Right kidney (tissue), 1 donor: Measurements from ENCODE around the gene DOCK3.
"Not testable (repeated sequence)": the region's sequence is repeated elsewhere in the genome, so short reads cannot be mapped to it uniquely, and the experiment has no call there.

Source experiments
- DNase-seq: peaks from one replicate; pipeline ENCODE4 v3.0.0-alpha.2; 2016

The DOCK3 gene

DNA sequence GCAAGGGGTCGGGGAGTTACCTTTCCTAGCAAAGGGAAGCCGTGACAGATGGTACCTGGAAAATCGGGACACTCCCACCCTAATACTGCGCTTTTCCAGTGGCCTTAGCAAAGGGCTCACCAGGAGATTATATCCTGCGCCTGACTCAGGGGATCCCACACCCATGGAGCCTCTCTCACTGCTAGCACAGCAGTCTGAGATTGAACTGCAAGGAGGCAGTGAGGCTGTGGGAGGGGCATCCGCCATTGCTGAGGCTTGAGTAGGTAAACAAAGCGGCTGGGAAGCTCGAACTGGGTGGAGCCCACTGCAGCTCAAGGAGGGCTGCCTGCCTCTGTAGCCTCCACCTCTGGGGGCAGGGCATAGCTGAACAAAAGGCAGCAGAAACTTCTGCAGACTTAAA, 693.5 kb downstream of the DOCK3 start:
- not testable (repeated sequence) for DNase-seq

DNA sequence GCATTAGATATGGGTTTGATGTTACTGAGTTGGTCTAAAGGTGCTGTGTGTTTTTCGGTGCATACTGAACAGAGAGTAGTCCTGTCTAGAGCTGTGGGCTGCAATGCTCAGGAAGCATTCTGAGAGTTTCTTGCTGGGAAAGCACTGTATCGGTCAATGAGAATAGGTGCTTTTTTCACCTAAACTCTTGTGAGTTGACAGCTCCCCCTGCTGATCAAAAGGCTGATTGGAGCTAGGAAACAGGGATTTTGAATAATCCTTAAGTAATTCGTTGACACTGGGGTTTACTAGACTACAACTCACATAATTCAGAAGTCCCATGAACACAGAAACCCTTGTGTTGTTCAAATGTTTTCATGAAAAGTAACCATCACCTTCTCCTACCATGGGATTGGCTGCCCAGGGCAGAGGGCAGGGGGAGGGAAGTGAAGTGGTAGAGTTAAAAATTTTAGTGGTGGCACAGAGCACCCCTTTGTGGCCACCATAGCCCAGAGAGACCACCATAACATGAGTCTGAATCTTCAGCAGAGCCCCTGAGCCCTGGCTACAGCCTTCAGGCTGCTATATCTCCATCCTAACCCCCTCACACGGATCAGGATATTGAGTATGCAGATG, 697.3 kb downstream of the DOCK3 start:
- peak; percentile 32 for DNase-seq

DNA sequence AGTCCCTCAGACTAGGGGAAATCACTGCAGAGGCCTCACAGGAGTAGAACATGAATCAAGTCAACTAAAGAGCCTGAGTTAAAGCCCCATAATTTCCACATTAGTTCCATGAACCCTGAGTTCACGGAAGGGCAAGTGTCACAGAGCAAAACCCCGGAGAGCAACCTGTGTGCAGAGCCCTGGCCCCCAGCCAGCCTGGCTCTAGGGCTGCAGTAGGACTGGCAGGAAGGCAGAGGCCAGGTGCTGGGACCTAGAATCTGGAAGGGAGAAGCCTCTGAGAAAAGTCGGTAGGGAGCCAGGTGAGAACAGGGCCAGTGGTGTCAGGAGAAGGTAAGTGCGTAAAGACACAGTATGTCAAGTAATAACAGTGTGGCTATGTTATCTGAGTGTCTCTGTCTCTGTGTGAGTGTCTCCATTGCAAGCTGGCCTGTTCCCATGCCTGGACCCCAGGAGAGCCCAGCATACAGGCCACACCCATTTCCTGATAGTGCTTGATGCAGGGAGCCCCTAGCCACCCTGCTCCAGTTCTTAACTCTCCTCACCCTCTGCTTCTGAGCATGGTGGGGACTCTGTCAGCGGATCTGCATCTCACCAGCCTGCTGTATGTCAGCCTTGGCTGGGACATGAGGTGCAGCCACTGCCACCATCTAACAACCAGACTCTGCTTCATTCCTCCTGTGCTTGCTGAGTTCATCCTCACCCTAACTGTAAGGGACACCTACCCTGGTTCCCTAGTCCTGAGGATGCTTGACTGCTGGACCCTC, 699.1 kb downstream of the DOCK3 start:
- no peak for DNase-seq

GRCh38 chr3:51374456-51374855, 699.7 kb downstream of the DOCK3 start:
- DNase-seq: no peak

- DNase-seq: no peak
Measured at GRCh38 chr3:51375136-51375535, 700.4 kb downstream of the DOCK3 start.

- DNase-seq: no peak
Measured at GRCh38 chr3:51375571-51375970, 700.8 kb downstream of the DOCK3 start.

DNA sequence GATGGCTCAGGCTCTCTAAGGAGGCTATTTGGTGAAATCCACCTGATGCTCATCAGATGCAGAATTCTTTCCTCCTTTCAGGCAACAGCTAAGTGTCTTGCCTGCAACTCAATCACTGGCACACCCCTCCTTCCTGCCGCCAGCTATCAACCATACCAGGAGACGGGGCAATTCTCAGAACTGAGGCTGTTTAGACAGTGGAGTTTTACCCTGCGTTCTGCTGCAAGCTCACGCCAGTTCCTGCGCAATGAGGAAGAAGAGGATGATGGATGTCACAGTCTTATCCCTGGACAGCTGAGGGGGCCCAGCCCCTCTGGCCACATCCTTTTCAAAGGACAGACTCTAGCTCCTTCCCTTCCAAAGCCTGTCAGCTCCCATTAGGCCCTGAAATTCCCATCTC, 703.3 kb downstream of the DOCK3 start:
- DNase-seq: no peak

GRCh38 chr3:51378726-51379125, 704.0 kb downstream of the DOCK3 start:
- no peak for DNase-seq

DNA sequence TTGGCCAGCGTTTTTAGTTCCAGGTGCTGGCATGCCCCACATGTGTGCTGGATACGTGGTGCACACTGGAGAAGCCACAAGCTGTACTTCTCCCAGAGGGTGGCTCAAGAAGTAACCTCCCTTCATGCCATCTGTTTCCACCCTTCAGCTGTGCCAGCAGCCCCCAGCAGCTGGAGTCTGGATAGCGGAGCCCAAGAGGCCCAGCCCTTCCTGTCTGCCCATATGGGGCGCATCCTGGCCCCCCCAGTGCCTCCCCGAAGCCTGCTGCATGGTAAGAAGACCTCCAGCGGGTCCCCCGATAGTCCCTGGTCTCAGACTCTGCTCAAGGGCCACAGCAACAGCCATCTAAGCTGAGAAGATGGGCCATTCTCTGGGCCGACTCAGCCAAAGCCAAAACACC, 704.6 kb downstream of the DOCK3 start:
- no peak for DNase-seq

- no peak for DNase-seq
Measured at GRCh38 chr3:51379746-51380455, 705.2 kb downstream of the DOCK3 start.

DNA sequence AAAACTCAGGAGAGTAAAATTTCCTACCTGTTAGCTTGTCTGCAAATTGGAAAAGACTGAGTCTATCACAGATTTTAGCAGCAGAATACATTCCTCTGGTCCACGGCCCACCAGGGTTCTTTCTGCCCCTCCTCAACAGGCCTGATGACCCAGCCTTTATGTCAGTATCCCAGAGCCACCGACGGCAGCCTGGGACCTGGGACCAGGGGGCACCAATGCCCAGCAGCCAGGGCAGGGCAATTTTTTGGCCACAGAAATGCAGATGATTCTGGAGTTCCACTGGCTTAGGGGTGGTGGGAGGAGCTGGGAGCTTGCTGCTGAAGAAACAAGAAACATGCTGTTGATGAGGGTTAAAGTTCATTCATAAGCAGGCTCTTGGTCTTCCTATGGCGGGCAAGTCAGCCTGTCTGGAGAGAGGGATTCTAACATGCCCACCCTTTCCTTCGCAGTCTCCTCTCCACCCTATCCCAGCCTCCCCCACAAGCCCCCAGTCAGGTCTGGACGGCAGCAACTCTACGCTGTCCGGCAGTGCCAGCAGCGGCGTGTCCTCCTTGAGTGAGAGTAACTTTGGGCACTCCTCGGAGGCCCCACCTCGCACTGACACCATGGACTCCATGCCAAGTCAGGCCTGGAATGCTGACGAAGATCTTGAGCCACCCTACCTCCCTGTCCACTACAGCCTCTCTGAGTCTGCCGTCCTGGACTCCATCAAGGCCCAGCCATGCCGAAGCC, 706.0 kb downstream of the DOCK3 start:
- DNase-seq: no peak

GRCh38 chr3:51381333-51381705, 706.6 kb downstream of the DOCK3 start:
- DNase-seq: no peak

DNA sequence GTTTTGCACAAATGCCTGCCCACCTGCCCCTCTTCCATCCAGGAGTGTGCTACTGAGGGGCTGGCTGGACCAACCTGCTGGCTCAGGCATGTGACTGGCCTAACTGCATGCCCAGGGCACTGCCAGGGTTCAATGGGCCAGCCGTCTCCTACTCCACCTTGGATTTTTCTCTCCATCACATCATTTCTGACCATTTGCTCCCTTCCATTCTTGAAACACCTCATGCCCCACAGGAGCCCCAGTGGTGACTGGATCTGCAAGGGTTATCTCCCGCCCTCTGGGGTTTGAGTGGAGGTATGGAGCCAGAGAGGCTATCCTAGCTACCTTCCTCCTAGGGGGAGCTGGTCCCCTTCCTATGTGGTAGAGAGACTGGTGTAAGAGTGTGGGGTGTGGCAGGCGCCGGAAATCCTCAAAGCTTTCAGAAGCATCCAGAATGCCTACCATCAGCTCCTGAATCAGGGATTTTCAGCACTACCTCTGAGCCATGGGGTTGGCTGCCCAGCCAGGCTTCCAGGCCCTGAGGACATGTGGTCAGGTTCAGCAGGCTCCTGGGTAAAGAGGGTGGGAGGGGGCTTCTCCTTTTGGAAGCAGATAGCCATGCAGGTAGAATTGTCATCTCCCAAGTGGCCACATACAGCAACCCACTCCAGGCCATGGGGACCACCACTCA, 707.5 kb downstream of the DOCK3 start:
- DNase-seq: no peak

- no peak for DNase-seq
Measured at GRCh38 chr3:51382947-51383578, 708.3 kb downstream of the DOCK3 start.

DNA sequence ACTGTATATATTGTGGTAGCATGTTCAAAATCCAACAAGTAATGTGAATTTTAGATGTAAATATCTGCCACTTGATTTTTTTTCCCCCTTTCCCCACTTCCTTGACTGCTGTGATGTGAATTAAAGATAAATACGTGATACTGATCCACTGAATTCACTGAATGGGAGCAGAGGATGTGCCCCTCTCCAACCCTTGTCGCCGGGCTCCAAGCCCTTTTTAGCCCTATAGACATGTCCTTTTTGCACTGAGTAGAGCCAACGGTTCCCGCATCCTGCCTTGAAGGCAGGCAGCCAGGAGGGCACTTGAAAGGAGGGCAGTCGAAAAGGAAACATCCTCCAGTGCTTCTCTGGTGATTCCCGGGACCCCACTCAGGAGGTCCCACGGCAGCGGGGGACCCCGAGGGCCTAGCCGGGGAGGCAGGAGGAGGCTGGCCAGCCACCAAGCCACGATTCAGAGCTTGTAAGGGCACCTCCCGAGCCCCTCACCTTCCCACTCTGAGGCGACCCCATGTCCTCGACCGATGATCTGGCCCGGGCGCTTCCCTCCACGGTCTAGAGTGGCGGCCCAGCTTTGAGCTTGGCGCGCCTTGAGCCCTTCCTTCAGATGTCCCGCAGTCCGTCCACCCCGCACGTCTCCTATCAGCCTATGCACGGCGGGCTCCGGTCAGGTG, 709.5 kb downstream of the DOCK3 start:
- DNase-seq: no peak

GRCh38 chr3:51384726-51385473, 710.2 kb downstream of the DOCK3 start, which contains the start of gene MANF:
Gene MANF (plus strand): TSS chr3:51385291. CDS start chr3:51385343, 52 bp downstream.
- DNase-seq: peak; percentile 92

DNA sequence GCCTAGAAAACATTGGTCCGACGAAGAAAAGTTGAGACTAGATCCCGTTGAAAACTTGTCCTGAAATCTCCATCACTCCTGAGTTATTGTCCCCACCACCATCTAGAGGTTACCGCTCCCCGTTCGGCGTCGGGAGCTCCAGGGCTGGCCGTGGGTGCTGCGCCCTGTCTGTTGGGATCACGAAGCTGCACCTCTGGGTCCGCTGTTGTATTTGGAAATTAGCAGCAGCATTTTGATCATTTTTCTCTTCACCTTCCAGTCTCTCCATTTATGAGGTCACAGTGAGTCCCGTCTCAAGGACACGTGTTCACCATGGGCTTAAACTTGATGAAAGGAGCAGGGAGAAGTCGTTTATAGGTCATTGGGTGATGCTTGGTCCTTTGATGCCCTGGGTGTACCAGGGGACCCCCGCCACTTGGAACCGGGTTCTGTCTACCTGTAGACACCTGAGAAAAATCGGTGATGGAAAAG, 710.9 kb downstream of the DOCK3 start:
- peak; percentile 47 for DNase-seq

DNA sequence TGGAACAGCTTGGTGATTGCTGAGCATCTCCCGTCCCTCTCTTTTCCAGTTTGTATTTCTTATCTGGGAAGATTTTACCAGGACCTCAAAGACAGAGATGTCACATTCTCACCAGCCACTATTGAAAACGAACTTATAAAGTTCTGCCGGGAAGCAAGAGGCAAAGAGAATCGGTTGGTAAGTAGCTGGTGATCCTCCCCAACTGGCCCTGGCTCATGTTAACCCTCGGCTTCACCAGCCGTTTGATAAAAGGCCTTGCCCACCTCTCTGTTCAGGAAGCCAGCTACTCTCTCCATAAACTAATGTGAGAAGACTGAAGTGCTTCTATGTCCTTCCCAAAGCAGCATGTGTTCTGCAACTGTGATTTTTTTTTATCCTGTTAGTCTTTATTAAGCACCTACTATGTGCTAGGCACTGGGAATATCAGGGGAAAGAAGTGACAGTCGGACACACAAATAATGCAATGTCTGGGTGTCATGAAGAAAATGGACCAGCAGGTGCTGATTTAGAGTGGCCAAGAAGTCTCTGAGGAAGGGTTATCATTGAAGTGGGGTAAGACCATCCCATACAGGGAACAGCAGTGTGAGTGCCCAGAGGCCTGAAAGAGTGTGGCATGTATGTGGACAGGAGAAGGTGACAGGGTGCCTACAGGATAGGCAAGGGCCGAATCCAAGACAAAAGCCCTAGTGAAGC, 711.6 kb downstream of the DOCK3 start:
- DNase-seq: no peak

GRCh38 chr3:51386852-51387229, 712.1 kb downstream of the DOCK3 start:
- no peak for DNase-seq

DNA sequence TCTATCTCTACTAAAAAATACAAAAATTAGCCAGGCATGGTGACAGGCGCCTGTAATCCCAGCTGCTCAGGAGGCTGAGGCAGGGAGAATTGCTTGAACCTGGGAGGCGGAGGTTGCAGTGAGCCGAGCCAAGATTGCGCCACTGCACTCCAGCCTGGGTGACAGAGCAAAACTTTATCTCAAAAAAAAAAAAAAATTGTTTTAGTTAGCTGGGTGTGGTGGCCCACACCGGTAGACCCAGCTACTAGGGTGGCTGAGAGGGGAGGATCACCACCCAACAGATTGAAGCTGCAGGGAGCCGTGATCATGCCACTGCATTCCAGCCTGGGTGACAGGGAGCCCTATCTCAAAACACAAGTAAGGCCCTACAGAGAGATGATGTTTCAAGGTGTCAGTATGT, 712.6 kb downstream of the DOCK3 start:
- not testable (repeated sequence) for DNase-seq
